HG03103 (cell line): ENCODE data around the gene SPO11.
"Not testable (repeated sequence)": the region's sequence is repeated elsewhere in the genome, so short reads cannot be mapped to it uniquely, and the experiment has no call there.

ENCODE experiments used
- ATAC-seq: cut with Tn5 transposase; IDR thresholded peaks from one replicate; pipeline ENCODE4 v1.9.1; 2021; ENCODE audit warnings: low read depth; ENCODE audit not compliant: unreplicated experiment

Gene SPO11

GRCh38 chr20:57332105-57333089, 2.8 kb downstream of the SPO11 start:
- no peak for ATAC-seq

- no peak for ATAC-seq
Observed at GRCh38 chr20:57335392-57335791, 5.8 kb downstream of the SPO11 start.

GRCh38 chr20:57341663-57342062, 12.1 kb downstream of the SPO11 start:
- ATAC-seq, result no peak

DNA sequence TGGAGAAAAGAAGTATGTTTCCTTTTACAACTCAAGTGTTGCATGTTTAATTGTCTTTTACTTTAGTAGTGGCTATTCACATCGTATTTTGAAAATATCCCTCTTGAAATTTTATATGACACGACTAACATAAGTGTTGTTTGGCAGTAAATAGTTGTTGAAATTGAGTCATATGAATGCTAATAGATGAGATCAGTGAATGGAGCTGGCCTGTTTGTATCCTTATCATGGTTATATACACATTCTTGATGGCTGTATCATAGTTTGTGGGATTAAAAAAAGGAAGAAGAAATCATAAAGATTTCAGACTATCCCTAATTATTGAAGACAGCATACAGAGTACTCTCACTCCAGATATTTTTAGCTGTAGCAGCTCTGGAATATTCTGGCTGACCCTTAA, 13.2 kb downstream of the SPO11 start:
- ATAC-seq, result no peak

DNA sequence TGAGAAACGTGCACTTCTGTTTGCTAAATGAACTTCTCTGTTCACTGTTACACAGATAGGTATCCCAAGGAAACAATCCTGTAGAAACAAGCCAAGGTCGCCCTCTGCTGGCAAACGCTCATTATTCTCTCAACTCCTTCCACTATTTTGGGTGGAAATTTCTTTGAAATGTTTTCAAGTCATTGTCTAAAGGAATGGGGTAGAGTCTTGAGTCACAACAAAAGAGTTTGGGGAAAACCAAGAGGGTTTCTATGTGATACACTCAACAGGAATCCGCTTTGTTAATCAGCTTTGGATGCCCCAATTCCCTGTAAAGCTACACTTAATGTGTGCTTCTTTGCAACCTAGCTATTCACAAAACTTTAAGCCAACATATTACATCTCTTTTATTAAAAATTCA, 16.9 kb downstream of the SPO11 start:
- ATAC-seq, result no peak

DNA sequence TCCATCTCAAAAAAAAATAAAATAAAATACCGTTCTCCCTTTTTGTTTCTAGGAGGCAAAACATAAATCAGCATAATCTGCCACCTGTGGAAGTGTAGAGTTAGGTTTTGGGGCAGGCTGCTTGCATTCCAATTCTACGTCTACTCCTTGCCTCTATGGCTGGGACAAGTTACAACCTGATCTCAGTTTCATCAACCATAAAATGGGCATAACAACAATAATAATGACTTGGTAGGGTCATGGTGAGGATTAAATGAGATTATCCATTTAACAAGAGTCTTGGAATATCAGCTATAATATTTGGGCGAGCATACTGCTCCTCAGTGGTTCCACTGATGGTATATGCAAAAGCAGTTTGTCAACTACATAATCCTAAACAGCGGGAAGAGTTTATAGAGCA, 17.8 kb downstream of the SPO11 start:
- no peak for ATAC-seq

DNA sequence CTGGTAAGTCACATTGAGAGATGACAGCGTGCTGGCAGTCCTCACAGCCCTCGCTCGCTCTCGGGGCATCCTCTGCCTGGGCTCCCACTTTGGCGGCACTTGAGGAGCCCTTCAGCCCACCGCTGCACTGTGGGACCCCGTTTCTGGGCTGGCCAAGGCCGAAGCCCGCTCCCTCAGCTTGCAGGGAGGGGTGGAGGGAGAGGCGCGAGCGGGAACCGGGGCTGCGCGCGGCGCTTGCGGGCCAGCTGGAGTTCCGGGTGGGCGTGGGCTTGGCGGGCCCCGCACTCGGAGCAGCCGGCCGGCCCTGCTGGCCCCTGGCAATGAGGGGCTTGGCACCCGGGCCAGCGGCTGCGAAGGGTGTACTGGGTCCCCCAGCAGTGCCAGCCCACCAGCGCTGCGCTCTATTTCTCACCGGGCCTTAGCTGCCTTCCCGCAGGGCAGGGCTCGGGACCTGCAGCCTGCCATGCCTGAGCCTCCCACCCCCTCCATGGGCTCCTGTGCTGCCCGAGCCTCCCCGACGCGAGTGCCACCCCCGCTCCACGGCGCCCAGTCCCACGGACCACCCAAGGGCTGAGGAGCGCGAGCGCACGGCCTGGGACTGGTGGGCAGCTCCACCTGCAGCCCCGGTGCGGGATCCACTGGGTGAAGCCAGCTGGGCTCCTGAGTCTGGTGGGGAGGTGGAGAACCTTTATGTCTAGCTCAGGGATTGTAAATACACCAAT, 18.8 kb downstream of the SPO11 start:
- not testable (repeated sequence) for ATAC-seq

- not testable (repeated sequence) for ATAC-seq
Observed at GRCh38 chr20:57348922-57349574, 19.4 kb downstream of the SPO11 start.

DNA sequence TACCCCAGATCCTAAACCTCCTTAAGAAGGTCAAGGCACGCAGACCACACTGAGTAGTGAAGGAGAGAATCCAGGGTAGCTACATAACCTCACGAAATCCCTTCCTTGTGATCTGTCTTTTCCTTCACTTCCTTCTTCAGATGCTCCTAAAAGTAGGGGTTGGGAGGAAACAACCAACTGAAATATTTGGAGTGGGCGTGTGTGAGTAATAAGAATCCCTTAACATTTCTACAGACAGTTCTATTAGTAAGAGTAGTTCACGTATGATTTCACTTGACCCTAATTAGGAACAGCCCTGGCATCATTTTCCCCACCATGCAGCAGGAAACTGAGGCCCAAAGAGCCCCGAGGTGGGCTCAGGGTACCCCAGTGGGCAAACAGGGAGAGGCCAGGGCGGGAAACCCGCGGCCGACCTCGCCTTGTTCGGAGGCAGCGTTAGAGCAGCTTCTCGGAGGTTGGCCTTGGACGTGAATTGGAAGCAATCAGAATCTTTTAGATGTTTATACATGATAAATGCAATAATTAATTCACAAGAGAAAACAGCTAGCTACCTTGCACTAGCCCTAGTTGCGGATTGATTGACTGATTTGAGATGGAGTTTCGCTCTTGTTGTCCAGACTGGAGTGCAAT, 20.6 kb downstream of the SPO11 start:
- no peak for ATAC-seq

GRCh38 chr20:57350726-57351041, 21.1 kb downstream of the SPO11 start:
- not testable (repeated sequence) for ATAC-seq

DNA sequence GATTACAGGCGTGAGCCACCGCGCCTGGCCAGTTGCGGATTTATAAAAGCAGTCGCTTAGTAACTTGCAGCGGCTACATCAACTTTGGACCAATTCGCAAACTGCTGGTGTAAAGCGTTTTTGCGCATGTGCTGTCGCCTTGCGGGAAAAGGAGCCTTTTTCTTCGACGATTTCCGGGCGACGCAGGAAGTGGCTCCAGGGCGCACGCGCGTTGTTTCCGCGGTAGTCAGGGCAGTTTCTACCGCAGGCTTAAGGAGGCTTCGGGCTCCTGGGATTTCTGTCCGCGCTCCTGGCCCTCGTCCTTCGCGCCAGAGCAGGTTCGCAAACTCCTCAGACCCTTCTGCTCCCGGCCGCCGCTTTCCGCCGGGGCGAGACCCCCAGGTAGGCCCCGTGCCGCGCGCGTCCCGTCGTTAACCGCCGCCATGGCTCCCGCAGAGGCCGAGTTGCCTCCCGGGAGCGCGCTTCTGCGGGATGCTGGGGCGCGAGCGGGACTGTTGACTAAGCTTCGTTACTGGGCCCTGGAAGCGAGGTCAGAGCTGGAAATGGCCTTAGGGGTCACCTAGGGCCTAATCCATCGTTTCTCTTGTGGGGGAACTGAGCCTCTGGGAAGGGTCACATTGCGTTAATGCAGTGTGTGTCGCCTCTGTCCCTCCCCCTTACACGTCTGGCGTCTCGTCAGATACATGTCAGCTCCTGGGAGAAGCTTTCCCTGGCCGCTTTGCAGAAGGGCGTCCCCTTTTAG, 21.6 kb downstream of the SPO11 start, which contains the start of gene RAE1:
Gene RAE1, plus strand, starts transcription at position 214 of the 742 bp plus-strand sequence. CDS start 2,784 bp downstream, outside the sequence.
- ATAC-seq, result peak; percentile 68

DNA sequence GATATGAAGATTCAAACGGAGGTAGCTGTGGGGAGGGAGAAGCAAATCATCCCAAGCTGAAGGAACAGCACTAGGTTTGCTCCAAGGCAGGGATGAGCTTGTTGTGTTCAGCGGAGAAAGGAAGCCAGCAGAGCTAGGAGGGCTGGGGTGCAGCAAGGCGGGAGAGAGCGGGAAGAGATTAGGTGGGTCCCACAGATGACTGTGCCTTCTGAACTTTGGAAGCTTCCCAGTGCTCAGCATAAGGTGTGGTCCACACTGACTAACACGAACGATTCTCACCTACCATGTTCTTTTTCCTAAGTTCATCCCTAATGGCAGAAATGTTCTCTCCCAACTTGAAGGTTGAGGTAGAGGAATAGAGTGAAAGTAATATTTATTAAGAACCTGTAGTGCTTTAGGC, 22.7 kb downstream of the SPO11 start:
- ATAC-seq, result no peak

DNA sequence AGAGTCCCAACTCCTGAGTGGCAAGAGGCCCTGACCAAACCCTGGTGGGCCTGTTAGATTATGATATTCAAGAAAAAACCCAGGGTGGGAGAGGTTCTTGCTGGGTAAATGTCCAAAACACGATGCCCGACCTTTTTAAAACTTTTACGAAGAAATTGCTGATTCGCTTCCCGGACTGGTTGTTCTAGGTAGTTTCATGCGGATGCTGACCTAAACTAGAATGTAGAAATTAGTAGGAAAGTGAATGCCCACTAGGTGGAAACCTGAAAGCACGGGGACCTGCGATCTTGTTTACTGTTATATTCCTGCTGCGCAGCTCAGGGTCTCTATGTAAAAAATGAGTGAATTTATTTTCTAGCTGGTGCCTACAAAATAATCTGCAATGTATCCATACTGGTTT, 23.7 kb downstream of the SPO11 start:
- no peak for ATAC-seq

- ATAC-seq, result no peak
Observed at GRCh38 chr20:57361517-57361916, 31.9 kb downstream of the SPO11 start.

DNA sequence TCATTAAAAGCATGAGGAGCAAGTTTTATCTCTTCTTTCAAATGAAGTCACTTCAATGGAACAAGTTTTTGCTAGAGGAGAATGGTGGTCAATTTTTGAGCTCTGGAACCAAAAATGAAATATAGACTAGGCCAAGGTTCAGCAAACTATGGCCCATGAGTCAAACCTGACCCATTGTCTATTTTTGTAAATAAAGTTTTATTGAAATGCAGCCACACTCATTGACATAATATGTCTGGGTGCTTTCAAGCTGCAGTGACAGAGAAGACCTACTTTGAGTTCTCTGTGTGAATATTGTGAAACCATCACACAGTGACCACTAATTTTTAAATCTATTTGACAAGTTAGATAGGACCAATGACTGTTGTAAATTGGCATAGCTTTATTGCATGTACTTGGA, 34.8 kb downstream of the SPO11 start:
- no peak for ATAC-seq

GRCh38 chr20:57369596-57369995, 40.0 kb downstream of the SPO11 start:
- ATAC-seq, result no peak

DNA sequence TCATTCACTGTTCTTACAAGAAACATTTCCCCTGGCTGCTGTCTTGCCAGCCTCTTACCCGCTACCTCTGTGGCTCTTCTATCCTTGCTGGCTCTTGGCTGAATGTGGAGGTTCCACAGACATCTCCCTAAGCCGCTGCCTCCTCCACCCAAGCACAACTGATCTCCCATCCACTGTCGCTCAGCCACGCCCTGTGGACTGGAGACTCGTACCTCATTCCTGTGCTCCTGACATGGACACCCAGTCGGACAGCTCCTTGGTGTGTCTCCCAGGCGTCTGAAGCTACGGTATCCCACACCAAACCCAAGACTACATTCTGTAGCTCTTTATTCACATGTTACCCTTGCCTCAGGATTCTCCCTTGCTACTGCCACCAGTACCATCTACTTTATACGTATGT, 40.7 kb downstream of the SPO11 start:
- ATAC-seq, result no peak

- no peak for ATAC-seq
Observed at GRCh38 chr20:57371363-57371762, 41.8 kb downstream of the SPO11 start.

- no peak for ATAC-seq
Observed at GRCh38 chr20:57372157-57372556, 42.6 kb downstream of the SPO11 start.
